OCI-LY1 (cell line): Measurements from ENCODE around the gene SEC24C.
"Not testable (repeated sequence)": the region's sequence is repeated elsewhere in the genome, so short reads cannot be mapped to it uniquely, and the experiment has no call there.

Experiments used
- EZH2 ChIP-seq: fragments of 200-600 bp; sonication (generic), shearing (Covaris generic); IDR thresholded peaks from 2 replicates; pipeline ENCODE4 v1.8.0; 2017; ENCODE audit warnings: borderline replicate concordance, mixed run types, mild to moderate bottlenecking, antibody characterized with exemption, low read length, moderate library complexity, mixed read lengths
- TF ChIP-seq, protein P1 (sequence below): fragments of 200-600 bp; sonication (generic), shearing (Covaris generic); IDR thresholded peaks from 2 replicates; pipeline ENCODE4 v1.5.1; 2017; ENCODE audit warnings: mild to moderate bottlenecking, antibody characterized with exemption, low read length, moderate library complexity, mixed read lengths

DNA sequence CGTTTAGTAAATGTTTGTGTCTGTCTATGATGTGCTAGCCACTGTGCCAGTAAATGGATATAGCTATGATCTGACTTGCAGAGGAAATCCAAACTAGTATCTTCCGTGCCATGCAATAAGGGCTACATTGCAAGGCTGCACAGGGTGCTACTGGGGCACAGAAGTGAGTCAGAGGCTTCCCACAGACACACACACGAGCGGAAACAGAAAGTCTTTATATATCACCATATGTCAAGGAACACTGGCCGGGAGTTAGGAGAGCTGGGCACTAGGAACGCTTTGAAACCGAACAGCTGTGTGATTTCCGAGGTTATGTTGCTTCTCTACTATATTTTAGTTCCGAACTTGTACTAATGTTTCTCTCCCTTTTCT is 14.4 kb upstream of the SEC24C start:
- TF ChIP-seq, protein P1, sequence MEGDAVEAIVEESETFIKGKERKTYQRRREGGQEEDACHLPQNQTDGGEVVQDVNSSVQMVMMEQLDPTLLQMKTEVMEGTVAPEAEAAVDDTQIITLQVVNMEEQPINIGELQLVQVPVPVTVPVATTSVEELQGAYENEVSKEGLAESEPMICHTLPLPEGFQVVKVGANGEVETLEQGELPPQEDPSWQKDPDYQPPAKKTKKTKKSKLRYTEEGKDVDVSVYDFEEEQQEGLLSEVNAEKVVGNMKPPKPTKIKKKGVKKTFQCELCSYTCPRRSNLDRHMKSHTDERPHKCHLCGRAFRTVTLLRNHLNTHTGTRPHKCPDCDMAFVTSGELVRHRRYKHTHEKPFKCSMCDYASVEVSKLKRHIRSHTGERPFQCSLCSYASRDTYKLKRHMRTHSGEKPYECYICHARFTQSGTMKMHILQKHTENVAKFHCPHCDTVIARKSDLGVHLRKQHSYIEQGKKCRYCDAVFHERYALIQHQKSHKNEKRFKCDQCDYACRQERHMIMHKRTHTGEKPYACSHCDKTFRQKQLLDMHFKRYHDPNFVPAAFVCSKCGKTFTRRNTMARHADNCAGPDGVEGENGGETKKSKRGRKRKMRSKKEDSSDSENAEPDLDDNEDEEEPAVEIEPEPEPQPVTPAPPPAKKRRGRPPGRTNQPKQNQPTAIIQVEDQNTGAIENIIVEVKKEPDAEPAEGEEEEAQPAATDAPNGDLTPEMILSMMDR = not testable (repeated sequence)
- TF ChIP-seq EZH2 = not testable (repeated sequence)
